GM23248 (cell line): Measurements from ENCODE around the gene ZNF606.

Source experiments
- EZH2 ChIP-seq: fragments of 200-600 bp; sonication (generic); IDR thresholded peaks from 2 replicates; pipeline ENCODE4 v1.6.1; 2018; ENCODE audit warnings: antibody characterized with exemption, mild to moderate bottlenecking; ENCODE audit not compliant: insufficient read depth, poor library complexity, severe bottlenecking
- EZH2phosphoT487 ChIP-seq: fragments of 200-600 bp; sonication (generic); IDR thresholded peaks from 2 replicates; pipeline ENCODE4 v1.6.1; 2018; ENCODE audit warnings: antibody characterized with exemption, moderate library complexity, mild to moderate bottlenecking, low read depth; ENCODE audit not compliant: insufficient read depth

DNA sequence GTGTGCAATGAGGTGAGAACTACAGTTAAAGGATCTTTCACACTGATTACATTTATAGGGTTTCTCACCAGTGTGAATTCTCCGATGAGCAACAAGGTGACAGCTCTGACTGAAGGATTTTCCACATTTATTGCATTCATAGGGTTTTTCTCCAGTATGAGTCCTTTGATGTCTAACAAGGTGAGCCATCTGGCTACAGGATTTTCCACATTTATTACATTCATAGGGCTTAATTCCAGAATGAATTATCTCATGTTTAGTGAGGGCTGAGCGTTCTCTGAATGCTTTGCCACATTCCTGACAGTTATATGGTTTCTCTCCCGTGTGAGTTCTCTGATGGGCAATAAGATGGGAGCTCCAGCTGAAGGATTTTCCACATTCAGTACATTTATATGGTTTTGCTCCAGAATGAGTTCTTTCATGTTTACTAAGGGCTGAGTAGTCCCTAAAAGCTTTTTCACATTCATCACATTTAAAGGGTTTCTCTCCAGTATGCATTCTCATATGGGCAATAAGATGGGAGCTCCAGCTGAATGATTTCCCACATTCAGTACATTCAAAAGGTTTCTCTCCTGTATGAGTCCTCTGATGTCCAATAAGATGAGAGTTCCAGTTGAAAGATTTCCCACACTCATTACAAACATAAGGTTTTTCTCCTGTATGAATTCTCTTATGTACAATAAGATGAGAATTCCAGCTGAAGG, 23.9 kb downstream of the ZNF606 start:
- TF ChIP-seq EZH2 = no peak
- TF ChIP-seq EZH2phosphoT487 = no peak
